GM23338 (cell line): ENCODE data around the gene SLC2A4RG. TPM values are rescaled to one million over a fixed set of nuclear protein-coding genes. Genes with fewer than 3 reads are reported as not detected.

ENCODE experiments used
- ATAC-seq: fragments of 200-7000 bp; cut with Tn5 transposase; 3 replicates; pipeline ENCODE4 v1.9.1; 2020
- DNase-seq: peaks from one replicate; pipeline ENCODE4 v3.0.0-alpha.2; 2015; ENCODE audit warnings: low spot score
- H2AFZ ChIP-seq: fragments of 200-600 bp; sonication (generic); 2 replicates; pipeline ENCODE4 v1.8.0; 2016; ENCODE audit warnings: antibody characterized with exemption, mild to moderate bottlenecking, moderate library complexity
- H3F3A ChIP-seq: fragments of 200-600 bp; sonication (generic); replicated peaks from 2 replicates; pipeline ENCODE4 v1.8.0; 2017; ENCODE audit warnings: antibody characterized with exemption, mixed run types, low read depth
- H3K27ac ChIP-seq: fragments of 200-600 bp; sonication (generic); 2 replicates; pipeline ENCODE4 v1.6.1; 2016; ENCODE audit warnings: low read depth
- H3K27me3 ChIP-seq: fragments of 200-600 bp; sonication (generic); 2 replicates; pipeline ENCODE4 v1.8.0; 2016; ENCODE audit warnings: mild to moderate bottlenecking, mixed run types, moderate library complexity; ENCODE audit not compliant: insufficient read depth
- H3K36me3 ChIP-seq: fragments of 200-600 bp; sonication (generic); 2 replicates; pipeline ENCODE4 v1.8.0; 2016; ENCODE audit warnings: mild to moderate bottlenecking; ENCODE audit not compliant: insufficient read depth
- H3K4me1 ChIP-seq: fragments of 200-600 bp; sonication (generic); 2 replicates; pipeline ENCODE4 v1.8.0; 2016; ENCODE audit warnings: mild to moderate bottlenecking, moderate library complexity; ENCODE audit not compliant: insufficient read depth
- H3K4me2 ChIP-seq: fragments of 200-600 bp; sonication (generic); 2 replicates; pipeline ENCODE4 v1.7.1; 2017; ENCODE audit warnings: mixed run types
- H3K4me3 ChIP-seq: fragments of 200-600 bp; sonication (generic); 2 replicates; pipeline ENCODE4 v1.6.1; 2016; ENCODE audit warnings: mixed run types
- H3K79me2 ChIP-seq: fragments of 200-600 bp; sonication (generic); replicated peaks from 2 replicates; pipeline ENCODE4 v1.8.0; 2017; ENCODE audit warnings: mild to moderate bottlenecking; ENCODE audit not compliant: insufficient read depth
- H3K9me2 ChIP-seq: fragments of 200-600 bp; sonication (generic); 2 replicates; pipeline ENCODE4 v1.8.0; 2017; ENCODE audit not compliant: insufficient read depth
- H4K20me1 ChIP-seq: fragments of 200-600 bp; sonication (generic); replicated peaks from 2 replicates; pipeline ENCODE4 v1.8.0; 2017; ENCODE audit warnings: mild to moderate bottlenecking; ENCODE audit not compliant: insufficient read depth
- H3K27ac Mint-ChIP-seq: 2 replicates; pipeline ENCODE4 v1.8.0; 2020; ENCODE audit warnings: inconsistent platforms, mild to moderate bottlenecking, moderate library complexity, mixed read lengths
- H3K27me3 Mint-ChIP-seq: 3 replicates; pipeline ENCODE4 v1.8.0; 2022; ENCODE audit warnings: low read depth, mild to moderate bottlenecking, moderate library complexity, mixed read lengths, inconsistent platforms; ENCODE audit not compliant: insufficient read depth, poor library complexity
- H3K36me3 Mint-ChIP-seq: 3 replicates; pipeline ENCODE4 v1.8.0; 2021; ENCODE audit warnings: low read depth, mild to moderate bottlenecking, inconsistent platforms, moderate library complexity, mixed read lengths
- H3K4me1 Mint-ChIP-seq: 3 replicates; pipeline ENCODE4 v1.8.0; 2020; ENCODE audit warnings: mild to moderate bottlenecking, inconsistent platforms, mixed read lengths
- H3K4me3 Mint-ChIP-seq: 3 replicates; pipeline ENCODE4 v1.8.0; 2021; ENCODE audit warnings: moderate library complexity, mild to moderate bottlenecking, inconsistent platforms, mixed read lengths
- H3K9me3 Mint-ChIP-seq: 3 replicates; pipeline ENCODE4 v1.8.0; 2020; ENCODE audit warnings: moderate library complexity, mild to moderate bottlenecking, inconsistent platforms, mixed read lengths
- CREB1 ChIP-seq: fragments of 250-450 bp; sonication (Bioruptor Pico); IDR thresholded peaks from 2 replicates; pipeline ENCODE4 v1.5.0; 2020; ENCODE audit warnings: low read depth, mild to moderate bottlenecking, moderate library complexity
- EZH2 ChIP-seq: fragments of 200-600 bp; sonication (generic); IDR thresholded peaks from one replicate; pipeline ENCODE4 v1.8.0; 2017; ENCODE audit warnings: antibody characterized with exemption, mild to moderate bottlenecking, low read depth; ENCODE audit not compliant: unreplicated experiment
- EZH2phosphoT487 ChIP-seq: fragments of 200-600 bp; sonication (generic); IDR thresholded peaks from one replicate; pipeline ENCODE4 v1.8.1; 2018; ENCODE audit warnings: antibody characterized with exemption; ENCODE audit not compliant: unreplicated experiment
- JUNB ChIP-seq: IDR thresholded peaks from one replicate; pipeline ENCODE4 v1.6.1; 2016; ENCODE audit warnings: antibody characterized with exemption; ENCODE audit not compliant: unreplicated experiment
- NANOG ChIP-seq: IDR thresholded peaks from 2 replicates; pipeline ENCODE4 v1.6.1; 2016; ENCODE audit warnings: antibody characterized with exemption, borderline replicate concordance
- POLR2AphosphoS5 ChIP-seq: IDR thresholded peaks from 2 replicates; pipeline ENCODE4 v1.6.1; 2016; ENCODE audit warnings: antibody characterized with exemption, low read depth
- STAT1 ChIP-seq: IDR thresholded peaks from one replicate; pipeline ENCODE4 v1.6.1; 2016; ENCODE audit warnings: antibody characterized with exemption; ENCODE audit not compliant: unreplicated experiment
- ZNF114 ChIP-seq: fragments of 250-450 bp; sonication (Bioruptor Pico); IDR thresholded peaks from 2 replicates; pipeline ENCODE4 v1.5.0; 2020; ENCODE audit warnings: mild to moderate bottlenecking, moderate library complexity
- ZNF331 ChIP-seq: fragments of 250-450 bp; sonication (Bioruptor Pico); IDR thresholded peaks from 2 replicates; pipeline ENCODE4 v1.5.0; 2020; ENCODE audit warnings: low read depth, mild to moderate bottlenecking, moderate library complexity
- ZNF462 ChIP-seq: fragments of 250-450 bp; sonication (Bioruptor Pico); IDR thresholded peaks from 2 replicates; pipeline ENCODE4 v1.5.0; 2020; ENCODE audit warnings: mild to moderate bottlenecking, moderate library complexity
- polyA plus RNA-seq: library from polyadenylated mRNA; unstranded; fragments of >200 nt; fragmentation: Nextera tagmentation; extraction: Ambion mirVana; gene quantifications from 2 replicates; pipeline ENCODE4 v1.2.1, GENCODE V29; 2016
- total RNA-seq: library from RNA; depleted of rRNA; stranded (reverse); fragments of >200 nt; shearing (Covaris generic); gene quantifications from 2 replicates; pipeline ENCODE4 v1.2.3, GENCODE V29; 2014
- TF ChIP-seq, protein P1 (sequence below), 2 experiments: fragments of 200-600 bp in 1 of 2; sonication (generic) in 1 of 2; conservative IDR thresholded peaks; 2 replicates each; pipeline versions ENCODE4 v1.5.1 to v1.6.1; 2016 to 2017; ENCODE audit warnings: antibody characterized with exemption in 2 of 2, low read depth in 2 of 2, mild to moderate bottlenecking in 2 of 2, moderate library complexity in 1 of 2
- TF ChIP-seq, protein P2 (sequence below): IDR thresholded peaks from one replicate; pipeline ENCODE4 v1.6.1; 2018; ENCODE audit warnings: antibody characterized with exemption; ENCODE audit not compliant: unreplicated experiment
- TF ChIP-seq, protein P3 (sequence below): IDR thresholded peaks from 2 replicates; pipeline ENCODE4 v1.6.1; 2016; ENCODE audit warnings: antibody characterized with exemption

The SLC2A4RG gene
- total and polyA plus RNA-seq, 2 experiments from 2014 or later, result 22.8 to 42.0 TPM

DNA sequence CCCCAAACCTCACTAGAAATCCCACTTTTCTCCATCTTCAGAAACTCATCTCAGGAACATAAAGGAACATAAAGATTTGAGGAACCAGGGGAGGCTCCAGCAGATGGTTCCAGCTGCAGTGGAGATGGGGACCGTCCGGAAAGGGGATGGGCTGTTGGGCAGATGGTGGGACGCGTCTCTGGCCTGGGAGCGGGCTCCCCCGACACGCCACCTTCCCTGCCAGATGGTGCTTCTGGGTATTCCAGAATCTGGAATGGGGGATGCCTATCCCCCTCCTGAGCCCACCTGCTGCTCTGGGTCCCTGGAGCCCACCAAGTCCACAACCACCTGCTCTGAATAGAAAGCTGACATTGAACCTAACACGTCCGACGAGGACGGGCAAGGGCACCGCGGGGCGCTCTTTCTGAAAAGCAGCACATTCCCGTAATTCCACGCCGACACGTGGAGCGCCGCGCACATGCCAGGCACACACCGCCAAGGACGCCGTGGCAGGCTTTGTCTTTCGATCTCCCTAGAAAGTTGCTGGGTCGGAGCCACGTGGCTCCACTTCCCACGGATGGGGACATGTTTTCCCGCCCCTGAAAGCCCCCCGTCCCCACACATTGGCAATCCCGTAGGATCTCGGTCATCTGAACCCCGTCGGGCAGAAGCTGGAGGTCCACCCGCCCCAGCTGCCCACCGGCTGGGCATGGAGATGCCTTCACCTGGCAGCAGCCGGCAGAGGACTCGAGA, 27.3 kb downstream of the SLC2A4RG start:
- no peak for TF ChIP-seq POLR2AphosphoS5
- TF ChIP-seq ZNF331 (CRISPR knock-in tag), result no peak
- TF ChIP-seq, protein P1, sequence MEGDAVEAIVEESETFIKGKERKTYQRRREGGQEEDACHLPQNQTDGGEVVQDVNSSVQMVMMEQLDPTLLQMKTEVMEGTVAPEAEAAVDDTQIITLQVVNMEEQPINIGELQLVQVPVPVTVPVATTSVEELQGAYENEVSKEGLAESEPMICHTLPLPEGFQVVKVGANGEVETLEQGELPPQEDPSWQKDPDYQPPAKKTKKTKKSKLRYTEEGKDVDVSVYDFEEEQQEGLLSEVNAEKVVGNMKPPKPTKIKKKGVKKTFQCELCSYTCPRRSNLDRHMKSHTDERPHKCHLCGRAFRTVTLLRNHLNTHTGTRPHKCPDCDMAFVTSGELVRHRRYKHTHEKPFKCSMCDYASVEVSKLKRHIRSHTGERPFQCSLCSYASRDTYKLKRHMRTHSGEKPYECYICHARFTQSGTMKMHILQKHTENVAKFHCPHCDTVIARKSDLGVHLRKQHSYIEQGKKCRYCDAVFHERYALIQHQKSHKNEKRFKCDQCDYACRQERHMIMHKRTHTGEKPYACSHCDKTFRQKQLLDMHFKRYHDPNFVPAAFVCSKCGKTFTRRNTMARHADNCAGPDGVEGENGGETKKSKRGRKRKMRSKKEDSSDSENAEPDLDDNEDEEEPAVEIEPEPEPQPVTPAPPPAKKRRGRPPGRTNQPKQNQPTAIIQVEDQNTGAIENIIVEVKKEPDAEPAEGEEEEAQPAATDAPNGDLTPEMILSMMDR (conservative IDR thresholded peaks at IDR 0.05; ENCODE audit: low read depth in 2 of 2), result no peak
- TF ChIP-seq, protein P2, sequence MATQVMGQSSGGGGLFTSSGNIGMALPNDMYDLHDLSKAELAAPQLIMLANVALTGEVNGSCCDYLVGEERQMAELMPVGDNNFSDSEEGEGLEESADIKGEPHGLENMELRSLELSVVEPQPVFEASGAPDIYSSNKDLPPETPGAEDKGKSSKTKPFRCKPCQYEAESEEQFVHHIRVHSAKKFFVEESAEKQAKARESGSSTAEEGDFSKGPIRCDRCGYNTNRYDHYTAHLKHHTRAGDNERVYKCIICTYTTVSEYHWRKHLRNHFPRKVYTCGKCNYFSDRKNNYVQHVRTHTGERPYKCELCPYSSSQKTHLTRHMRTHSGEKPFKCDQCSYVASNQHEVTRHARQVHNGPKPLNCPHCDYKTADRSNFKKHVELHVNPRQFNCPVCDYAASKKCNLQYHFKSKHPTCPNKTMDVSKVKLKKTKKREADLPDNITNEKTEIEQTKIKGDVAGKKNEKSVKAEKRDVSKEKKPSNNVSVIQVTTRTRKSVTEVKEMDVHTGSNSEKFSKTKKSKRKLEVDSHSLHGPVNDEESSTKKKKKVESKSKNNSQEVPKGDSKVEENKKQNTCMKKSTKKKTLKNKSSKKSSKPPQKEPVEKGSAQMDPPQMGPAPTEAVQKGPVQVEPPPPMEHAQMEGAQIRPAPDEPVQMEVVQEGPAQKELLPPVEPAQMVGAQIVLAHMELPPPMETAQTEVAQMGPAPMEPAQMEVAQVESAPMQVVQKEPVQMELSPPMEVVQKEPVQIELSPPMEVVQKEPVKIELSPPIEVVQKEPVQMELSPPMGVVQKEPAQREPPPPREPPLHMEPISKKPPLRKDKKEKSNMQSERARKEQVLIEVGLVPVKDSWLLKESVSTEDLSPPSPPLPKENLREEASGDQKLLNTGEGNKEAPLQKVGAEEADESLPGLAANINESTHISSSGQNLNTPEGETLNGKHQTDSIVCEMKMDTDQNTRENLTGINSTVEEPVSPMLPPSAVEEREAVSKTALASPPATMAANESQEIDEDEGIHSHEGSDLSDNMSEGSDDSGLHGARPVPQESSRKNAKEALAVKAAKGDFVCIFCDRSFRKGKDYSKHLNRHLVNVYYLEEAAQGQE, result no peak
- no peak for TF ChIP-seq NANOG
- TF ChIP-seq EZH2phosphoT487, result no peak
- no peak for TF ChIP-seq ZNF114 (CRISPR knock-in tag)
- no peak for TF ChIP-seq JUNB
- TF ChIP-seq, protein P3, sequence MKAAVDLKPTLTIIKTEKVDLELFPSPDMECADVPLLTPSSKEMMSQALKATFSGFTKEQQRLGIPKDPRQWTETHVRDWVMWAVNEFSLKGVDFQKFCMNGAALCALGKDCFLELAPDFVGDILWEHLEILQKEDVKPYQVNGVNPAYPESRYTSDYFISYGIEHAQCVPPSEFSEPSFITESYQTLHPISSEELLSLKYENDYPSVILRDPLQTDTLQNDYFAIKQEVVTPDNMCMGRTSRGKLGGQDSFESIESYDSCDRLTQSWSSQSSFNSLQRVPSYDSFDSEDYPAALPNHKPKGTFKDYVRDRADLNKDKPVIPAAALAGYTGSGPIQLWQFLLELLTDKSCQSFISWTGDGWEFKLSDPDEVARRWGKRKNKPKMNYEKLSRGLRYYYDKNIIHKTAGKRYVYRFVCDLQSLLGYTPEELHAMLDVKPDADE, result no peak
- TF ChIP-seq EZH2, result no peak
- no peak for TF ChIP-seq ZNF462 (CRISPR knock-in tag)
- TF ChIP-seq STAT1, result no peak
- no peak for TF ChIP-seq CREB1 (CRISPR knock-in tag)
- no peaks in the 10 kb centered on the region; the same call in 2 of the 3 replicates for H3K4me1 Mint-ChIP-seq
- no peaks in the 10 kb centered on the region for H3K9me3 Mint-ChIP-seq
- no peaks in the 10 kb centered on the region for H3K4me1 ChIP-seq
- H3K27me3 ChIP-seq, result no peaks in the 10 kb centered on the region
- 0 out of 2 replicates have a peak, but pooled peaks cover 10% of the 10 kb centered on the region for H3F3A ChIP-seq
- no peaks in the 10 kb centered on the region for H3K9me2 ChIP-seq
- peaks cover 18% of the 10 kb centered on the region for H3K36me3 Mint-ChIP-seq
- H3K4me3 ChIP-seq, result no peak overlapping the region
- no peak overlapping the region for H3K4me2 ChIP-seq
- H3K79me2 ChIP-seq, result 0 out of 2 replicates have a peak, but pooled peaks cover 3% of the 10 kb centered on the region
- DNase-seq (no peak), ATAC-seq (no peak)
- no peak overlapping the region for H3K4me3 Mint-ChIP-seq
- H3K36me3 ChIP-seq, result no peaks in the 10 kb centered on the region
- no peak overlapping the region for H2AFZ ChIP-seq
- H3K27me3 Mint-ChIP-seq, result peaks cover 2% of the 10 kb centered on the region
- H4K20me1 ChIP-seq, result no peaks in the 10 kb centered on the region; the same call in 1 of the 2 replicates
- H3K27ac Mint-ChIP-seq, result no peak overlapping the region; the same call in 1 of the 2 replicates
- H3K27ac ChIP-seq, result no peak overlapping the region
